Heart right ventricle (tissue), 16 donors: ENCODE results near the gene ZNF584. TPM values are rescaled to one million over a fixed set of nuclear protein-coding genes. Genes with fewer than 3 reads are reported as not detected.

Source experiments
- ATAC-seq, 8 donors: fragments of 200-7000 bp; cut with Tn5 transposase; one replicate each; pipeline ENCODE4 v1.9.1; 2020; ENCODE audit warnings: mild to moderate bottlenecking in 8 of 8, moderate library complexity in 8 of 8, moderate number of reproducible peaks in 1 of 8
- DNase-seq, 2 donors: peaks; one replicate each; pipeline ENCODE4 v3.0.0-alpha.2; 2020
- H3K27ac ChIP-seq, 10 donors: fragments of 200-600 bp; sonication (generic) in 2 of 10; one replicate each; pipeline versions ENCODE4 v1.5.0 to v1.8.0; 2020 to 2022; ENCODE audit warnings: mild to moderate bottlenecking in 3 of 10
- H3K27me3 ChIP-seq, 7 donors: fragments of 200-600 bp; one replicate each; pipeline ENCODE4 v1.8.0; 2021 to 2022; ENCODE audit warnings: mild to moderate bottlenecking in 2 of 7
- H3K36me3 ChIP-seq, 9 donors: fragments of 200-600 bp; sonication (generic) in 1 of 9; one replicate each; pipeline versions ENCODE4 v1.5.0 to v1.8.0; 2020 to 2022; ENCODE audit warnings: mild to moderate bottlenecking in 2 of 9
- H3K4me1 ChIP-seq, 9 donors: fragments of 200-600 bp; sonication (generic) in 1 of 9; one replicate each; pipeline versions ENCODE4 v1.5.0 to v1.8.0; 2020 to 2022; ENCODE audit warnings: mild to moderate bottlenecking in 4 of 9
- H3K4me3 ChIP-seq, 10 donors: fragments of 200-600 bp; sonication (generic) in 2 of 10; one replicate each; pipeline versions ENCODE4 v1.5.0 to v1.8.0; 2020 to 2022; ENCODE audit warnings: mild to moderate bottlenecking in 7 of 10, moderate library complexity in 2 of 10
- H3K9me3 ChIP-seq, 11 donors: fragments of 200-600 bp in 10 of 11; sonication (generic) in 2 of 11; one replicate each; pipeline versions ENCODE4 v1.5.0 to v1.8.0; 2013 to 2022; ENCODE audit warnings: mild to moderate bottlenecking in 2 of 11, control low read depth in 1 of 11, moderate library complexity in 1 of 11
- whole genome bisulfite sequencing, 2 donors: extraction: QIAGEN DNeasy Blood & Tissue Kit; methylation state at CpG; one replicate each; pipeline ENCODE4 v1.1.7; 2013; ENCODE audit warnings: inconsistent platforms in 1 of 2; 5-methylcytosine and 5-hydroxymethylcytosine counted together
- intact Hi-C, 10 donors: fragments of 100-400 bp; cut with DNase I; formaldehyde crosslinking; loops; one replicate each; pipeline versions ENCODE4 v1.11.1 to v1.14.2; 2022
- polyA plus RNA-seq, 2 donors: library from polyadenylated mRNA; stranded (reverse); fragments of 200-250 nt; gene quantifications; one replicate each; pipeline ENCODE4 v1.2.3, GENCODE V29; 2013
- total RNA-seq, 10 donors: library from RNA; stranded (reverse); fragmentation: NEBNext Ultra II Directional in 3 of 10; extraction: Animal tissue kit (Norgen Biotek cat#: 25700) in 3 of 10; gene quantifications; one replicate each; pipeline versions ENCODE4 v1.2.1 to v1.2.4, GENCODE V29; 2021 to 2023
- TF ChIP-seq, protein P1 (sequence below), 9 donors: fragments of 200-600 bp; sonication (generic) in 2 of 9; IDR thresholded peaks; one replicate each; pipeline versions ENCODE4 v1.5.0 to v1.8.0; 2021 to 2022; ENCODE audit warnings: antibody characterized with exemption in 9 of 9, mild to moderate bottlenecking in 5 of 9, moderate library complexity in 1 of 9
- donor health status: Arrhythmogenic right ventricular cardiomyopathy.
- donor health status: ischemic (EF 13 %, LVEDD 7.1; RV severe dilation, severe dysfunction).
- donor health status: healthy with polysubstance abuse.
- donor health status: DM: no; HTN: yes; CAD: no.
- donor health status: DM: no; HTN: no; CAD: no.
- donor health status: ischemic (EF 25% LVEDD 6.9; RV normal size, moderate dysfunction).
- donor health status: ischemic (EF 25% LVEDD 5.7; RV mildly dilated, moderate dysfunction).
- donor health status: healthy.
- donor health status: DM: yes; HTN: yes; CAD: no.
- donor health status: Ischemic cardiomyopathy.
- donor health status: ischemic (EF 35%, LVEDD 5.7; RV mildly dilated, moderate dysfunction).
- donor health status: nonischemic (EF 11% LVEDD 7.7; RV severe dilation, severe dysfunction).
- donor health status: DM: yes; HTN: yes; CAD: no.
- donor health status: PGD.
- donor health status: ischemic (EF 29% LVEDD 5.4; RV normal size, mild dysfunction).
- donor health status: nonischemic (EF 23%, LVEDD 6.1; RV moderate dilation, normal function).

ZNF584 gene
- total and polyA plus RNA-seq, 12 donors = 6.5 to 20.4 (median 16.7) TPM

GRCh38 chr19:58396691-58397532, 11.5 kb upstream of the ZNF584 start:
- Histone ChIP-seq H3K4me3 (peak overlapping the region in 1 of 10 donors; percentile 36), H3K4me1 (peaks cover 8 to 25% (median 13%) of the 10 kb centered on the region in 9 donors), H3K36me3 (peaks cover 0 to 35% (median 24%) of the 10 kb centered on the region in 9 donors), H3K27me3 (peaks cover 0 to 31% (median 23%) of the 10 kb centered on the region in 7 donors), H3K27ac (no peak overlapping the region), H3K9me3 (no peaks in the 10 kb centered on the region)
- TF ChIP-seq, protein P1, sequence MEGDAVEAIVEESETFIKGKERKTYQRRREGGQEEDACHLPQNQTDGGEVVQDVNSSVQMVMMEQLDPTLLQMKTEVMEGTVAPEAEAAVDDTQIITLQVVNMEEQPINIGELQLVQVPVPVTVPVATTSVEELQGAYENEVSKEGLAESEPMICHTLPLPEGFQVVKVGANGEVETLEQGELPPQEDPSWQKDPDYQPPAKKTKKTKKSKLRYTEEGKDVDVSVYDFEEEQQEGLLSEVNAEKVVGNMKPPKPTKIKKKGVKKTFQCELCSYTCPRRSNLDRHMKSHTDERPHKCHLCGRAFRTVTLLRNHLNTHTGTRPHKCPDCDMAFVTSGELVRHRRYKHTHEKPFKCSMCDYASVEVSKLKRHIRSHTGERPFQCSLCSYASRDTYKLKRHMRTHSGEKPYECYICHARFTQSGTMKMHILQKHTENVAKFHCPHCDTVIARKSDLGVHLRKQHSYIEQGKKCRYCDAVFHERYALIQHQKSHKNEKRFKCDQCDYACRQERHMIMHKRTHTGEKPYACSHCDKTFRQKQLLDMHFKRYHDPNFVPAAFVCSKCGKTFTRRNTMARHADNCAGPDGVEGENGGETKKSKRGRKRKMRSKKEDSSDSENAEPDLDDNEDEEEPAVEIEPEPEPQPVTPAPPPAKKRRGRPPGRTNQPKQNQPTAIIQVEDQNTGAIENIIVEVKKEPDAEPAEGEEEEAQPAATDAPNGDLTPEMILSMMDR (IDR thresholded peaks at IDR 0.05) = no peak
- DNase-seq = no peak
- intact Hi-C loops = no loop called here
- ATAC-seq = no peak
- WGBS, 2 donors = 28 to 29% methylated on average over 47 to 58 of the region's 58 CpGs

DNA sequence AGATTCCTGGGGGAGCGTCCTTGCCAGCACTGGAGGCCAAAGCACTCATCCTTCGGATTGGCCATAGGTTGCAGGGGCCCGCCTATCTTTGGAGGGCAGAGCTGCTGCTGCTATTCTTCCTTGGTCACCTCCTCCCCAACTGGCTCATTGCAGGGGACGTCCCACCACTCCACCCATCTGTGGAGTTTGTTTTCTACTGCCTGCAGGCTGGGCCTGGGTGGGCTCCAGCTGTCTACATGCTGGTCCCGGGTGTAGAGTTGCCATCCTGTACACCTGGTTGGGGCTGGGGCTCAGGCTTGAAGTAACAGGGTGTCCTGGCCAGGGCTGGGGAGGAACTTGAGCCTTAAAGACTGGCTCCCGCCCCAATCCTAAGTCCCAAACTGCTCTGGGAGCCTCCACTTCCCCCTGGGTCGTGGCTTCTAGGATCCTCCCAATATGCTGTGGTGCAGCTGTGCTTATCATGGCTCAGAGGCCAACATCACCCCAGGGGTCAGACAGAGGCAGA, 10.9 kb upstream of the ZNF584 start:
- ATAC-seq (no peak), DNase-seq (no peak)
- no peak overlapping the region for H3K4me3 ChIP-seq
- peaks cover 8 to 27% (median 13%) of the 10 kb centered on the region in 9 donors for H3K4me1 ChIP-seq
- H3K27me3 ChIP-seq = peaks cover 0 to 31% (median 23%) of the 10 kb centered on the region in 7 donors
- no peak overlapping the region for H3K27ac ChIP-seq
- peaks cover 0 to 29% (median 24%) of the 10 kb centered on the region in 9 donors for H3K36me3 ChIP-seq
- intact Hi-C loops = no loop called here
- TF ChIP-seq, protein P1 (IDR thresholded peaks at IDR 0.05) = no peak
- WGBS, 2 donors = 63 to 67% methylated on average over 7 of the region's 7 CpGs
- no peaks in the 10 kb centered on the region for H3K9me3 ChIP-seq

DNA sequence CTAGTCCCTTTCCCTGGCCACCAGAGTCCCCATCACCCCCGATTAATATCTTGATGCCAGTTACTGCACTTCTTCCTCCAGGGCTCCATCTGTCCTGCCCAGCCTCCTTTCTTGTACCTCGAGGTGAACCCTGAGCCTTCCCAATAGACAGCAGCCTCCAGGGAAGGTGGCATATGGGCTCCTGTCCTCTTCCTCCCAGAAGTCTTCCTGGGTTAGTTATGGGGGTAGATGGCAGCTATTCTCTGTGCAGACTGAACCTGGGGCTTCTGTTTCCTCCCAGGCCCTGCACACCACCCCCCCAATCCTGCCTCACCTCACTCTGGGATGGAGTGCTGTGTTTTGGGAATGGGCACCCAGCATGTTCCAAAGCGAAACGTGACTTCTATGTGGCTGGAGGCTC, 10.4 kb upstream of the ZNF584 start:
- Histone ChIP-seq H3K36me3 (peaks cover 0 to 24% (median 21%) of the 10 kb centered on the region in 9 donors), H3K9me3 (no peaks in the 10 kb centered on the region), H3K4me3 (no peak overlapping the region), H3K4me1 (peaks cover 8 to 27% (median 13%) of the 10 kb centered on the region in 9 donors), H3K27me3 (peaks cover 0 to 31% (median 23%) of the 10 kb centered on the region in 7 donors), H3K27ac (no peak overlapping the region)
- TF ChIP-seq, protein P1 (IDR thresholded peaks at IDR 0.05) = no peak
- DNase-seq (no peak), ATAC-seq (no peak)
- WGBS, 2 donors = 86% methylated on average over 4 of the region's 4 CpGs
- intact Hi-C loops = no loop called here

GRCh38 chr19:58398545-58398944, 9.9 kb upstream of the ZNF584 start:
- DNase-seq = no peak
- intact Hi-C loops = no loop called here

More at GRCh38 chr19:58398545-58398944, 9.9 kb upstream of the ZNF584 start:
- Histone ChIP-seq H3K4me3 (no peak overlapping the region), H3K4me1 (peaks cover 8 to 27% (median 13%) of the 10 kb centered on the region in 9 donors), H3K36me3 (peaks cover 0 to 19% (median 16%) of the 10 kb centered on the region in 9 donors), H3K27ac (no peak overlapping the region), H3K27me3 (peaks cover 0 to 31% (median 23%) of the 10 kb centered on the region in 7 donors), H3K9me3 (no peaks in the 10 kb centered on the region)
- TF ChIP-seq, protein P1 (IDR thresholded peaks at IDR 0.05) = no peak
- no peak for ATAC-seq
- 95 to 98% methylated on average over 6 of the region's 6 CpGs for WGBS, 2 donors
